ENCODE measurements around the gene ALG5.

Gene ALG5

DNA sequence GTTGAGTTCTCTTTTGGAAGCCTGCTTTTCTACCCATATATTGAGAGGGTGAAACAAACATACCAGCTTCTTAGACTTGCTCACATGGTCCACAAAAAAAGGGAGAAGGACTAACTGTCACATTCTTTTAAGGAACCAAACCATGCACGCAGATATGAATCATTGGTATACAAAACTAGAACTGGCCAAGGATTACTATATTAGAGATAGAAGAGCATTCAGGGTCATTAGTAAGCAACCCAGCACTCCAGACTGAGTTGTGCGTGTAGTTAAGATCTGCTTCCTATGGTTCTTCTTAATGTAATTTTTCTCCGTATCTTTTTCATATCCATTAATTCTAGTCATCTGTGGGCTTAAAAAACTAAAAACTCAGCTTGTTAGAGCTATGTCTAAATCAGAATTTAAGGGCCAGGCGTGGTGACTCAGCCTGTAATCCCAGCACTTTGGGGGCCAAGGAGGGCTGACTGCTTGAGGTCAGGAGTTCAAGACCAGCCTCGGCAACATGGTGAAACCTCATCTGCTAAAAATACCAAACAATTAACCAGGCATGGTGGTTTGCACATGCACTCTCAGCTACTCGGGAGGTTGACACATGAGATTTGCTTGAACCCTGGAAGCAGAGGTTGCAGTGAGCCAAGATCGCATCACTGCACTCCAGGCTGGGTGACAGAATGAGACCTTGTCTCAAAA lies 19.6 kb downstream of the ALG5 start:
- Histone ChIP-seq H3K4me1 (ENCODE audit: insufficient read depth, insufficient read length) (no peaks in the 10 kb centered on the region), H3K4me3 (ENCODE audit: insufficient read length, low read depth) (no peak overlapping the region), H3K9ac (ENCODE audit: insufficient read length, low read depth) (no peak overlapping the region), H3K9me3 (ENCODE audit: insufficient read depth, low read length) (peaks cover 10% of the 10 kb centered on the region), H3K27me3 (ENCODE audit: insufficient read depth, insufficient read length) (no peaks in the 10 kb centered on the region), H3K36me3 (ENCODE audit: insufficient read depth, insufficient read length, low read length) (peaks cover 49% of the 10 kb centered on the region)
- TF ChIP-seq ZNF274 (IDR thresholded peaks at IDR 0.05; ENCODE audit: low read depth, low read length) (no peak), YY1 (IDR thresholded peaks at IDR 0.05; ENCODE audit: insufficient read depth, insufficient read length) (no peak), SUZ12 (IDR thresholded peaks at IDR 0.05; ENCODE audit: extremely low read depth, insufficient read depth, insufficient read length) (no peak)
- DNase-seq (ENCODE audit: low read depth, low spot score), result no peak

DNA sequence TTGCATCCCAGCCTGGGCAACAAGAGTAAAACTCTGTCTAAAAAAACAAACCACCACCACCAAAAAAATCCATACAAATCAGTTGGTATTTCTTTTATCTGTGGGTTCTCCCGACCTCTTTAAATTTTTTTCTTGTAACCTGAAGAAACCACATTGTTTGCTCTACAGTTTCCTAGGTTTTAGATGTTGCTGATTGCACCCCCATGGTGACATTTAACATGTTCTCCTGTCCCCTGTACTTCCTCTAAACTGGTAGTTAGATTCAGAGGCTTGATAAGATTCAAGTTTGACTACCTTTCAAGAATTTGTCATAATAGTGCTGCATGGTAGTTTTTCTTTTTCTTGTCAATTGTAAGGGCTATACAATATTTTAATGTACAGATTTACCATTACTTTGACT lies 24.0 kb downstream of the ALG5 start:
- Histone ChIP-seq H3K9ac (ENCODE audit: insufficient read length, low read depth) (no peak overlapping the region), H3K27me3 (ENCODE audit: insufficient read depth, insufficient read length) (no peaks in the 10 kb centered on the region), H3K4me1 (ENCODE audit: insufficient read depth, insufficient read length) (no peaks in the 10 kb centered on the region), H3K9me3 (ENCODE audit: insufficient read depth, low read length) (peaks cover 10% of the 10 kb centered on the region), H3K4me3 (ENCODE audit: insufficient read length, low read depth) (no peak overlapping the region), H3K36me3 (ENCODE audit: insufficient read depth, insufficient read length, low read length) (peaks cover 43% of the 10 kb centered on the region)
- TF ChIP-seq YY1 (IDR thresholded peaks at IDR 0.05; ENCODE audit: insufficient read depth, insufficient read length), result no peak
- no peak for TF ChIP-seq ZNF274 (IDR thresholded peaks at IDR 0.05; ENCODE audit: low read depth, low read length)
- TF ChIP-seq SUZ12 (IDR thresholded peaks at IDR 0.05; ENCODE audit: extremely low read depth, insufficient read depth, insufficient read length), result no peak
- DNase-seq (ENCODE audit: low read depth, low spot score), result no peak

DNA sequence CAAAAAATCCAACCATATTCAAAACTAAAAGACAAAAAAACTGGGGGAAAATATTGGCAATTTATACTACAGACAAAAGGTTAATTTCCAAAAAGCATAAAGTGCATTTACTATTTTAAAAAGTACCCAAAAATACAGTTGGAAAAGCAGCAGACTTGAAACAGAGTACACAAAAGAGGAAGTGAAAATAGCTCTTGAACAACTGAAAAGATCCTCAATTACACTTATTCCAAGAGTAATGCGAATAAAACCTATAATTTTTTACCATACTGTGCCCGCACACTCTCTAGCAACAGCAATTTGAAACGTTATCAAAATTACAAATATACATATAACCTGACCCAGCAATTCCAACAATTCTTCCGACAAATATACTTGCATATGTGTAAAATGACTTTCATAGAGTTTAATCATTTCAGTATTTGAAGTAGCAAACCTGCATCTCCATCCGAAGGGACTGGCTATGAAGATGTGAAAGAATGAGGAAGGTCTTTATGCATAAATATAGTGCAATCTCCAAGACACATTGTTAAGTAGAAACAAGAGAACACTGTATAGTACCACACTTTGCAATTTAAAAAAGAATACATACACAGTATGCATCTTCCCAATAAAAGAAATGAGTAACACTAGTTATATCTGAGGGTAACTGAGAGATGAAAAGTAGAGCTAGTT lies 25.4 kb downstream of the ALG5 start:
- DNase-seq (ENCODE audit: low read depth, low spot score), result no peak
- Histone ChIP-seq H3K9me3 (ENCODE audit: insufficient read depth, low read length) (peaks cover 10% of the 10 kb centered on the region), H3K36me3 (ENCODE audit: insufficient read depth, insufficient read length, low read length) (peaks cover 35% of the 10 kb centered on the region), H3K27me3 (ENCODE audit: insufficient read depth, insufficient read length) (no peaks in the 10 kb centered on the region), H3K4me3 (ENCODE audit: insufficient read length, low read depth) (no peak overlapping the region), H3K9ac (ENCODE audit: insufficient read length, low read depth) (no peak overlapping the region), H3K4me1 (ENCODE audit: insufficient read depth, insufficient read length) (no peaks in the 10 kb centered on the region)
- TF ChIP-seq ZNF274 (IDR thresholded peaks at IDR 0.05; ENCODE audit: low read depth, low read length) (no peak), SUZ12 (IDR thresholded peaks at IDR 0.05; ENCODE audit: extremely low read depth, insufficient read depth, insufficient read length) (no peak), YY1 (IDR thresholded peaks at IDR 0.05; ENCODE audit: insufficient read depth, insufficient read length) (no peak)

DNA sequence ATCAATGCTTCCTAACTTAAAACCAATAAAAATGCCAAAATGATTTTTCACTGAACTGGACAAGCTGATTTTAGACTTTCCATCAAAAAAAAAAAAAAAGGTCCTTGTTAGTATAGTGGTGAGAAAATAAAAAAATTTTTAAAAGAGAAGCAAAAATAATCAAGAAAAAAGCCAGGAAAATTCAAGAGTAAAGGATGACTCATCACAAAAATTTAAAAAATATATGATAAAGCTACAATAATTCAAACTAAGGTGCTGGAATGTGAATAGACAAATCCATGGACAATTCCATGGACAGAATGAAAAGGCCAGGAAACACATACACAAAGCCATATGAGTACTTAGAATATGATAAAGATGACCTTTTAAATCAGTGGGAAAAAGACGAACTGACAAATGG lies 26.1 kb downstream of the ALG5 start:
- H3K27me3 ChIP-seq (ENCODE audit: insufficient read depth, insufficient read length), result no peaks in the 10 kb centered on the region

DNA sequence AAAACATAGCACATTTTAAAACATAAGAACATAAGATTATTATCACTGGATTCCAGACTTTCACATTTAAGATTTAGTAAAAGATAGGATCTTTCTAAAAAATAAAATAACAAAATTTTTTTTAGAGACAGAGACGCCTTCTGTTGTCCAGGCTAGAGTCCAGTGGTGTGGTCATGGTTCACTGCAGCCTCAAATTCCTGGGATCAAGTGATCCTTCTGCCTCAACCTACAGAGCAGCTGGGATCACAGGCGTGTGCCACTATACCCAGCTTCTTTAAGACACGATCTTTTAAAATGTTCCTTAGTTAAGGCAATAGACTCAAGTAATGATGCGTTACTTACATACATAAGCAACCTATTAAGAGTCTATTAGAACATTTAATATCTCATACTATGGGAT lies 32.7 kb downstream of the ALG5 start:
- H3K36me3 ChIP-seq (ENCODE audit: insufficient read depth, insufficient read length, low read length), result peaks cover 49% of the 10 kb centered on the region
- DNase-seq (ENCODE audit: low read depth, low spot score), result no peak

More for the DNA sequence above, 26.1 kb downstream of the ALG5 start:
- TF ChIP-seq SUZ12 (IDR thresholded peaks at IDR 0.05; ENCODE audit: extremely low read depth, insufficient read depth, insufficient read length) (no peak), ZNF274 (IDR thresholded peaks at IDR 0.05; ENCODE audit: low read depth, low read length) (no peak), YY1 (IDR thresholded peaks at IDR 0.05; ENCODE audit: insufficient read depth, insufficient read length) (no peak)
- peaks cover 10% of the 10 kb centered on the region for H3K9me3 ChIP-seq (ENCODE audit: insufficient read depth, low read length)
- no peak overlapping the region for H3K9ac ChIP-seq (ENCODE audit: insufficient read length, low read depth)
- DNase-seq (ENCODE audit: low read depth, low spot score), result no peak
- no peak overlapping the region for H3K4me3 ChIP-seq (ENCODE audit: insufficient read length, low read depth)
- H3K36me3 ChIP-seq (ENCODE audit: insufficient read depth, insufficient read length, low read length), result peaks cover 36% of the 10 kb centered on the region
- H3K4me1 ChIP-seq (ENCODE audit: insufficient read depth, insufficient read length), result no peaks in the 10 kb centered on the region

DNA sequence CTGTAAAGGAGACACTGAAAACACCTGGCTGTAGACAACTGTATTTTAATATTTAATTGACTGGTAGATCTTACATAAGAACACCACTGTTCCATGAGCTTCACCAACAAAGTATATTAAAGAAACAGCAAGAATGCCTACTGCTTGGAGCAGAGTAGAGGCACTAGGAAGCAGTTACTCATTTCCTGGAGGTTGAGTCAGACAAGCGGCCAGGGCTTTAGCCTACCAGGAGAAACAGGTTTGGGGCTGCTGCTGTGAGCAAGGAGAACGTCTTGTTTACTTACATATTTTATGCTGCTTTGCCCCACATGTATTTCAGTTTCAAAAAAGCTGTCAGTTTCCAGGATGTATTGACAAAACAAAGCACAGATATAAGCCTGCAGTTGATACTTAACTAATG lies 33.4 kb downstream of the ALG5 start:
- Histone ChIP-seq H3K4me1 (ENCODE audit: insufficient read depth, insufficient read length) (no peaks in the 10 kb centered on the region), H3K9me3 (ENCODE audit: insufficient read depth, low read length) (no peaks in the 10 kb centered on the region), H3K4me3 (ENCODE audit: insufficient read length, low read depth) (no peak overlapping the region), H3K36me3 (ENCODE audit: insufficient read depth, insufficient read length, low read length) (peaks cover 50% of the 10 kb centered on the region), H3K9ac (ENCODE audit: insufficient read length, low read depth) (no peak overlapping the region), H3K27me3 (ENCODE audit: insufficient read depth, insufficient read length) (no peaks in the 10 kb centered on the region)
- no peak for DNase-seq (ENCODE audit: low read depth, low spot score)
- no peak for TF ChIP-seq ZNF274 (IDR thresholded peaks at IDR 0.05; ENCODE audit: low read depth, low read length)
- TF ChIP-seq YY1 (IDR thresholded peaks at IDR 0.05; ENCODE audit: insufficient read depth, insufficient read length), result no peak
- no peak for TF ChIP-seq SUZ12 (IDR thresholded peaks at IDR 0.05; ENCODE audit: extremely low read depth, insufficient read depth, insufficient read length)

More for the DNA sequence above, 32.7 kb downstream of the ALG5 start:
- no peak overlapping the region for H3K9ac ChIP-seq (ENCODE audit: insufficient read length, low read depth)
- H3K4me3 ChIP-seq (ENCODE audit: insufficient read length, low read depth), result no peak overlapping the region
- H3K4me1 ChIP-seq (ENCODE audit: insufficient read depth, insufficient read length), result no peaks in the 10 kb centered on the region
- H3K9me3 ChIP-seq (ENCODE audit: insufficient read depth, low read length), result no peaks in the 10 kb centered on the region
- no peaks in the 10 kb centered on the region for H3K27me3 ChIP-seq (ENCODE audit: insufficient read depth, insufficient read length)
- TF ChIP-seq YY1 (IDR thresholded peaks at IDR 0.05; ENCODE audit: insufficient read depth, insufficient read length), result no peak
- TF ChIP-seq SUZ12 (IDR thresholded peaks at IDR 0.05; ENCODE audit: extremely low read depth, insufficient read depth, insufficient read length), result no peak
- no peak for TF ChIP-seq ZNF274 (IDR thresholded peaks at IDR 0.05; ENCODE audit: low read depth, low read length)

DNA sequence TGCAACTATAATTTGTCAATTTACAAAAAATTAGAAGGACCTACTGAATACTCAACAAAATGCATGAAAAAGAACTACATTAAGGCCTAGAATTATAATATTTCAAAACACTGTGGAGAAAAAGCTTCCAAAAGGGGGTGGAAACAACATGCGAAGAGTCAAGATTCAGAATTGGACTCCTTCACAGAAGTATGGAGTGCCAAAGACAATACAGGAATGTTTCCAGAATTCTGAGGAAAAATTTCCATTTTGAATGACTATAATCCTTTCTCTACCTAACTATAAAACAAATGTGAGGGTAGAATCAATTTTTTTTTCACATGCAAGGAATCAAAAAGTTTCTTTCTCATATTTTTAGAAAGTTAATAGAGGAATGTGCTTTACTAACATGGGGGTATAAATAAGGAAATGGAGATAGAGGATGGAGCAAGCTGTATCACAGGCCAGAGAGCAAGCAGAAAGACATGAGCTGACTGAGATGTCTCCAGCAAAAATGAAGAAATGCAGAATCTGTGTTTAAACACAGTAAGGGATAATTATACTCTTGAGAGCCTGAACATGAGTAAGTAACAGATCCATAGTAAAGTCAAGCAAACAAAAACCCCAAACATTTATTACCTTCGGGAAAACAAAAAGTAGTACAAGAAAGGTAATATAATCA lies 39.6 kb downstream of the ALG5 start:
- Histone ChIP-seq H3K36me3 (ENCODE audit: insufficient read depth, insufficient read length, low read length) (peaks cover 35% of the 10 kb centered on the region), H3K4me3 (ENCODE audit: insufficient read length, low read depth) (no peak overlapping the region), H3K27me3 (ENCODE audit: insufficient read depth, insufficient read length) (no peaks in the 10 kb centered on the region), H3K9ac (ENCODE audit: insufficient read length, low read depth) (no peak overlapping the region), H3K4me1 (ENCODE audit: insufficient read depth, insufficient read length) (no peaks in the 10 kb centered on the region), H3K9me3 (ENCODE audit: insufficient read depth, low read length) (no peaks in the 10 kb centered on the region)
- DNase-seq (ENCODE audit: low read depth, low spot score), result no peak
- TF ChIP-seq SUZ12 (IDR thresholded peaks at IDR 0.05; ENCODE audit: extremely low read depth, insufficient read depth, insufficient read length) (no peak), YY1 (IDR thresholded peaks at IDR 0.05; ENCODE audit: insufficient read depth, insufficient read length) (no peak), ZNF274 (IDR thresholded peaks at IDR 0.05; ENCODE audit: low read depth, low read length) (no peak)
